ENCODE measurements around the gene CAPZB.

DNA sequence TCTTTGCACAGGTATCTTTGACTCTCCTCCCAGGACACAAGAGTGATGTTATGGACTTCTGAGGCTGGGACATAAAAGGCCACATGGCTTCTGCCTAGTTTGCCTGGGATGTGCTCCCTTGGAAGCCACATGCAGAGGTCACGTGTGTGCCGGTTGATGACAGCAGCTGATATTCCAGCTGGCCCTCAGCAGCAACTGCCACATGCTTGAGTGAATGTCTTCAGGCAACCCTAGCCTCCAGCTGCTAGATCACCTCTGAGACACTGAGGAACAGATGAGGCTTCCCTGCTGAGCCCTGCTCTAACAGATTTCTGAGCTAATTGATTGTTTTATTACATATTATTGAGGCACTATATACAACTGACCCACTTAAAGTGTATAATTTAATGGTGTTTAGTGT is 185.1 kb downstream of the CAPZB start:
- TF ChIP-seq POLR2AphosphoS5 (IDR thresholded peaks at IDR 0.05; ENCODE audit: low read depth, low read length) (no peak), SIN3A (IDR thresholded peaks at IDR 0.05; ENCODE audit: borderline replicate concordance, insufficient read depth, low read depth, low read length) (no peak), TCF7L2 (IDR thresholded peaks at IDR 0.05; ENCODE audit: low read depth, low read length) (no peak)
- TF ChIP-seq, protein P1, sequence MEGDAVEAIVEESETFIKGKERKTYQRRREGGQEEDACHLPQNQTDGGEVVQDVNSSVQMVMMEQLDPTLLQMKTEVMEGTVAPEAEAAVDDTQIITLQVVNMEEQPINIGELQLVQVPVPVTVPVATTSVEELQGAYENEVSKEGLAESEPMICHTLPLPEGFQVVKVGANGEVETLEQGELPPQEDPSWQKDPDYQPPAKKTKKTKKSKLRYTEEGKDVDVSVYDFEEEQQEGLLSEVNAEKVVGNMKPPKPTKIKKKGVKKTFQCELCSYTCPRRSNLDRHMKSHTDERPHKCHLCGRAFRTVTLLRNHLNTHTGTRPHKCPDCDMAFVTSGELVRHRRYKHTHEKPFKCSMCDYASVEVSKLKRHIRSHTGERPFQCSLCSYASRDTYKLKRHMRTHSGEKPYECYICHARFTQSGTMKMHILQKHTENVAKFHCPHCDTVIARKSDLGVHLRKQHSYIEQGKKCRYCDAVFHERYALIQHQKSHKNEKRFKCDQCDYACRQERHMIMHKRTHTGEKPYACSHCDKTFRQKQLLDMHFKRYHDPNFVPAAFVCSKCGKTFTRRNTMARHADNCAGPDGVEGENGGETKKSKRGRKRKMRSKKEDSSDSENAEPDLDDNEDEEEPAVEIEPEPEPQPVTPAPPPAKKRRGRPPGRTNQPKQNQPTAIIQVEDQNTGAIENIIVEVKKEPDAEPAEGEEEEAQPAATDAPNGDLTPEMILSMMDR (IDR thresholded peaks at IDR 0.05), result no peak
